ENCODE results near the gene TSPAN9. TPM values are rescaled to one million over a fixed set of nuclear protein-coding genes. Genes with fewer than 3 reads are reported as not detected.
A peak's percentile ranks its signal among the peaks of the same experiment; 100 is the strongest.

TSPAN9 gene
- total and polyA plus RNA-seq, 8 donors = 1.4 to 58.3 (median 7.9) TPM

GRCh38 chr12:3038926-3039510, 38.2 kb upstream of the TSPAN9 start:
- Histone ChIP-seq H3K36me3 (peaks cover 4 to 41% (median 31%) of the 10 kb centered on the region in 4 donors), H3K4me1 (peaks cover 0 to 17% (median under 1%) of the 10 kb centered on the region in 4 donors), H3K4me3 (no peak overlapping the region), H3K27me3 (peaks cover 0 to 22% (median 0%) of the 10 kb centered on the region in 3 donors), H3K27ac (no peak overlapping the region), H3K9me3 (no peaks in the 10 kb centered on the region)
- DNase-seq = no peak
- 85 to 93% (median 91%) methylated on average over 10 to 11 of the region's 11 CpGs for WGBS, 5 donors
- TF ChIP-seq CTCF (IDR thresholded peaks at IDR 0.05) (no peak), EP300 (IDR thresholded peaks at IDR 0.05) (no peak), POLR2A (IDR thresholded peaks at IDR 0.05) (no peak), POLR2AphosphoS5 (IDR thresholded peaks at IDR 0.05) (no peak)
- intact Hi-C loops (cut with DNase I; ENCODE audit: low total_unique reads) = loop anchor here (10.0 kb wide), 1 partner anchor 184 kb away; the partner anchor contains the start of gene TEX52

- peaks cover 0 to 13% (median 0%) of the 10 kb centered on the region in 4 donors for H3K4me1 ChIP-seq
- intact Hi-C loops (cut with DNase I; ENCODE audit: low total_unique reads) = no loop called here
- H3K27me3 ChIP-seq = peaks cover 0 to 31% (median 0%) of the 10 kb centered on the region in 3 donors
- 87 to 94% (median 92%) methylated on average over 15 of the region's 15 CpGs for WGBS, 5 donors
- H3K36me3 ChIP-seq = peaks cover 4 to 41% (median 31%) of the 10 kb centered on the region in 4 donors
- DNase-seq = no peak
- no peak overlapping the region for H3K27ac ChIP-seq
- no peaks in the 10 kb centered on the region for H3K9me3 ChIP-seq
- TF ChIP-seq CTCF (IDR thresholded peaks at IDR 0.05) (no peak), POLR2A (IDR thresholded peaks at IDR 0.05) (no peak), EP300 (IDR thresholded peaks at IDR 0.05) (no peak), POLR2AphosphoS5 (IDR thresholded peaks at IDR 0.05) (no peak)
- no peak overlapping the region for H3K4me3 ChIP-seq
Observed at GRCh38 chr12:3040026-3040656, 37.0 kb upstream of the TSPAN9 start.

GRCh38 chr12:3040663-3041544, 36.3 kb upstream of the TSPAN9 start:
- H3K27me3 ChIP-seq = peaks cover 0 to 34% (median 0%) of the 10 kb centered on the region in 3 donors
- no peak for TF ChIP-seq POLR2AphosphoS5 (IDR thresholded peaks at IDR 0.05)
- TF ChIP-seq EP300 (IDR thresholded peaks at IDR 0.05) = no peak
- TF ChIP-seq POLR2A (IDR thresholded peaks at IDR 0.05) = no peak
- no peak for TF ChIP-seq CTCF (IDR thresholded peaks at IDR 0.05)
- no peaks in the 10 kb centered on the region for H3K9me3 ChIP-seq
- no peak overlapping the region for H3K27ac ChIP-seq
- H3K4me1 ChIP-seq = peaks cover 0 to 13% (median 0%) of the 10 kb centered on the region in 4 donors
- H3K4me3 ChIP-seq = no peak overlapping the region
- WGBS, 5 donors = 87 to 92% (median 91%) methylated on average over 20 to 29 of the region's 29 CpGs
- DNase-seq = no peak
- peaks cover 4 to 41% (median 31%) of the 10 kb centered on the region in 4 donors for H3K36me3 ChIP-seq
- intact Hi-C loops (cut with DNase I; ENCODE audit: low total_unique reads) = no loop called here

- Histone ChIP-seq H3K36me3 (peaks cover 4 to 41% (median 31%) of the 10 kb centered on the region in 4 donors), H3K9me3 (no peaks in the 10 kb centered on the region), H3K27me3 (peaks cover 0 to 34% (median 0%) of the 10 kb centered on the region in 3 donors), H3K27ac (no peak overlapping the region), H3K4me1 (peaks cover 0 to 18% (median 0%) of the 10 kb centered on the region in 4 donors), H3K4me3 (no peak overlapping the region)
- WGBS, 5 donors = 68 to 75% (median 71%) methylated on average over 11 of the region's 11 CpGs
- DNase-seq = peak; percentile 65 to 88
- intact Hi-C loops (cut with DNase I; ENCODE audit: low total_unique reads) = no loop called here
- TF ChIP-seq POLR2A (IDR thresholded peaks at IDR 0.05) (no peak), CTCF (IDR thresholded peaks at IDR 0.05) (peak in 4 of 7 experiments; percentile 18 to 57 (median 44))
Observed at GRCh38 chr12:3041558-3042164, 35.5 kb upstream of the TSPAN9 start.
